ENCODE measurements around the gene PRAMEF33. TPM values are rescaled to one million over a fixed set of nuclear protein-coding genes. Genes with fewer than 3 reads are reported as not detected.

Gene PRAMEF33
- not detected in 2 replicates for total RNA-seq (2014; rRNA removed; shearing (Covaris generic))

DNA sequence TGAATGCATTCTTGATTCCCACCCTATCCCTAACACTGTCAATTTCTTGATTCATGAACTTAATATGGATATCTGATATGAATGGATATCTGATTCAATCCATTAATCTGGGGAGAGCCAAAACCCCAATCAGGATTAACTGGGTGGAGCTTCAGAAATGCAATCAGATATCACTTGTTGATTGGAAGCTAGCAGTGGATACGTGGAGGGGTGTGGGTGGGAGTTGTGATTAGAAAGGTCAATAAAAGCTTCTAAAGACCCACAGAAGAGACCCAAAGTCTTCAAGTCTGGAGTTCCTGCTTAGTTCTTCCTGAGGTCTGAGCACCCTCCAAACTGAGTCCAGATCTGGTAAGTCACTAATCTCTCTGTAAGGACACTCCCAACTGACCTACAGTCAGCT is at the start of gene PRAMEF33:
Gene PRAMEF33 (plus strand): TSS at position 301 of the 400 bp plus-strand sequence. CDS start 2,416 bp downstream, outside the sequence.

GRCh38 chr1:13253898-13254297 is 49.4 kb upstream of the PRAMEF33 start, which contains the start of gene PRAMEF5:
TSS of gene PRAMEF5 (plus strand) at chr1:13254198. CDS start at chr1:13259269, 5,071 bp downstream.

GRCh38 chr1:13285037-13285436 is 18.3 kb upstream of the PRAMEF33 start, which contains the start of gene PRAMEF8:
TSS of gene PRAMEF8 (minus strand) at chr1:13285137. CDS start at chr1:13284091, 1,046 bp downstream.

GRCh38 chr1:13315281-13315680 is 11.9 kb downstream of the PRAMEF33 start, which contains the start of gene PRAMEF15:
TSS of gene PRAMEF15 (plus strand) at chr1:13315581. CDS start at chr1:13318408, 2,827 bp downstream.

GRCh38 chr1:13347034-13347433 is 43.7 kb downstream of the PRAMEF33 start, which contains the start of gene PRAMEF14:
TSS of gene PRAMEF14 (minus strand) at chr1:13347134. CDS start at chr1:13345314, 1,820 bp downstream.

Small RNA genes lying within 50 kb of the gene (small RNA-seq; reads per million reads assigned to genes)
- gene RNU6-771P, result not detected

Other genes starting within 250 kb of the PRAMEF33 start
- not detected in 2 replicates for gene PRAMEF27, start 247.0 kb upstream of the PRAMEF33 start, total RNA-seq (2014; rRNA removed; shearing (Covaris generic))
- not detected in 2 replicates for gene HNRNPCL3, start 242.8 kb upstream of the PRAMEF33 start, total RNA-seq (2014; rRNA removed; shearing (Covaris generic))
- not detected in 2 replicates for gene PRAMEF25, start 232.8 kb upstream of the PRAMEF33 start, total RNA-seq (2014; rRNA removed; shearing (Covaris generic))
- not detected in 2 replicates for gene HNRNPCL2, start 186.7 kb upstream of the PRAMEF33 start, total RNA-seq (2014; rRNA removed; shearing (Covaris generic))
- not detected in 2 replicates for gene PRAMEF26, start 147.5 kb upstream of the PRAMEF33 start, total RNA-seq (2014; rRNA removed; shearing (Covaris generic))
- gene HNRNPCL4, start 137.9 kb upstream of the PRAMEF33 start, total RNA-seq (2014; rRNA removed; shearing (Covaris generic)), result not detected in 2 replicates
- not detected in 2 replicates for gene PRAMEF9, start 131.7 kb upstream of the PRAMEF33 start, total RNA-seq (2014; rRNA removed; shearing (Covaris generic))
- not detected in 2 replicates for gene PRAMEF13, start 102.1 kb upstream of the PRAMEF33 start, total RNA-seq (2014; rRNA removed; shearing (Covaris generic))
- gene PRAMEF18, start 77.4 kb upstream of the PRAMEF33 start, total RNA-seq (2014; rRNA removed; shearing (Covaris generic)), result not detected in 2 replicates
- not detected in 2 replicates for gene PRAMEF5, start 49.3 kb upstream of the PRAMEF33 start, total RNA-seq (2014; rRNA removed; shearing (Covaris generic))
- gene PRAMEF8, start 18.4 kb upstream of the PRAMEF33 start, total RNA-seq (2014; rRNA removed; shearing (Covaris generic)), result not detected in 2 replicates
- gene PRAMEF15, start 12.0 kb downstream of the PRAMEF33 start, total RNA-seq (2014; rRNA removed; shearing (Covaris generic)), result not detected in 2 replicates
- not detected in 2 replicates for gene PRAMEF14, start 43.6 kb downstream of the PRAMEF33 start, total RNA-seq (2014; rRNA removed; shearing (Covaris generic))
- not detected in 2 replicates for gene PRAMEF19, start 68.4 kb downstream of the PRAMEF33 start, total RNA-seq (2014; rRNA removed; shearing (Covaris generic))
- not detected in 2 replicates for gene PRAMEF17, start 86.1 kb downstream of the PRAMEF33 start, total RNA-seq (2014; rRNA removed; shearing (Covaris generic))
- gene PRAMEF20, start 106.9 kb downstream of the PRAMEF33 start, total RNA-seq (2014; rRNA removed; shearing (Covaris generic)), result not detected in 2 replicates
- not detected in 2 replicates for gene LRRC38, start 210.5 kb downstream of the PRAMEF33 start, total RNA-seq (2014; rRNA removed; shearing (Covaris generic))

Data from A375 (cell line).